OCI-LY3 (cell line): ENCODE results near the gene NUB1.

Experiments used
- CTCF ChIP-seq: fragments of 200-600, 300-600 bp; sonication (generic); IDR thresholded peaks from 2 replicates; pipeline ENCODE4 v1.5.1; 2014; ENCODE audit warnings: antibody characterized with exemption, low read length, low read depth
- EZH2phosphoT487 ChIP-seq: fragments of 200-600 bp; shearing (Covaris generic); IDR thresholded peaks from 2 replicates; pipeline ENCODE4 v1.6.1; 2018; ENCODE audit warnings: antibody characterized with exemption, mixed run types, low read depth

GRCh38 chr7:151378496-151379192 is 37.0 kb downstream of the NUB1 start:
- no peak for TF ChIP-seq CTCF
- no peak for TF ChIP-seq EZH2phosphoT487
